Activated T-helper 2 cell treated with anti-CD3 and anti-CD28 coated beads, Interferon-gamma antibody, Interleukin-2, Interleukin-4, amounts not matched to agents 10 μg/mL and 5 μg/mL and 100 μg/mL, durations not matched to agents 14 hours and 24 hours and 36 hours (primary cell): ENCODE measurements around the gene ARL6IP1. TPM values are rescaled to one million over a fixed set of nuclear protein-coding genes. Genes with fewer than 3 reads are reported as not detected.
A peak's percentile ranks its signal among the peaks of the same experiment; 100 is the strongest.

Experiments
- DNase-seq: peaks from one replicate; pipeline ENCODE4 v3.0.0; 2021; ENCODE audit warnings: low spot score
- H3K27ac Mint-ChIP-seq: one replicate; pipeline ENCODE4 v1.8.0; 2021; ENCODE audit warnings: mixed read lengths
- H3K27me3 Mint-ChIP-seq: one replicate; pipeline ENCODE4 v1.8.0; 2021; ENCODE audit warnings: low read depth, mixed read lengths
- H3K36me3 Mint-ChIP-seq: one replicate; pipeline ENCODE4 v1.8.0; 2021; ENCODE audit warnings: low read depth, mixed read lengths
- H3K4me1 Mint-ChIP-seq: one replicate; pipeline ENCODE4 v1.8.0; 2021; ENCODE audit warnings: low read depth, mixed read lengths
- H3K4me3 Mint-ChIP-seq: one replicate; pipeline ENCODE4 v1.8.0; 2021; ENCODE audit warnings: low read depth, mild to moderate bottlenecking, moderate library complexity, mixed read lengths
- H3K9me3 Mint-ChIP-seq: one replicate; pipeline ENCODE4 v1.8.0; 2021; ENCODE audit warnings: mixed read lengths
- intact Hi-C: fragments of 100-400 bp; cut with micrococcal nuclease; formaldehyde crosslinking; loops from one replicate; pipeline ENCODE4 v1.15.1; 2023
- total RNA-seq: library from RNA; stranded (reverse); gene quantifications from 2 replicates; pipeline ENCODE4 v1.2.3, GENCODE V29; 2022

The ARL6IP1 gene
- total RNA-seq, 1 donor from 2014 or later, result 112 TPM

DNA sequence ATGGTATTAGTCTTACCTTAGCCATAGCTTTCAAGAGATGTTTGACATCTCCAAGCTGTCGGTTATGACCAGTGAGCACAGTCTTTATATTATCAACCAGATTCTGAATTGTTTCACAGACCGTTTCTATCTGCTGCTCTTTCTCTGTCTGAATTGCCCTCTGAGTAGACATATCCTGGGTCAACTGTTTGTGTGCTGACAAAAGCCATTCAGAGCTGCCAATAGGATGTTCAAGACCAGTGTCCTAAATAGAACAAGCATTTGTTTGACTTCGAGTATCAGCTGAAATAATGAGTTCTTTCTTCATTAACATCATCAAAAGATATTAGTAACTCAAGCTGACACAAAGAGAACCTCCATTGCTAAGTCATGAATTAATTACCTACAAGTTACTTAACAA lies 14.9 kb upstream of the ARL6IP1 start:
- Mint-ChIP-seq H3K27me3 (no peaks in the 10 kb centered on the region), H3K36me3 (peaks cover 67% of the 10 kb centered on the region)

DNA sequence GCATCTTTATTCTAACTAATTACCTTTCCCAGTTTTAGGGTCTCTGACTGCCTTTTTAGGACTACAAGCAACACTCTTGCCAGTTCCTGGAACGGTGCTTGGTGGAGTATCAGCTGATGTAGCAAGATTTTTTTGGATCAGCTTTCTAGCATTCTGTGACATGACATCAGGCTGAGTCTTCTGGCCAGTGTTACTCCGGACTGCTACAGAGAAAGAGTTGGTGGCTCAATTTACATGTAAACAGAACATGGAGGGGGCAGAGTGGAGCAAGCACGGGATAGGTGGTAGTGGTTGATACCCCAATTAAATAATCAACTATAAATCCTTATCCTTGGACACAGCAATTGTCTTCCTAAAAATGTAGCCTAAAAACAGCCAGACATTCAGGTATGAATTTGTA lies 10.6 kb upstream of the ARL6IP1 start:
- Mint-ChIP-seq H3K27ac (no peak overlapping the region), H3K9me3 (no peaks in the 10 kb centered on the region), H3K36me3 (peaks cover 77% of the 10 kb centered on the region), H3K27me3 (no peaks in the 10 kb centered on the region), H3K4me1 (peaks cover under 1% of the 10 kb centered on the region), H3K4me3 (no peak overlapping the region)
- intact Hi-C loops, result no loop called here
- DNase-seq, result no peak

More for the DNA sequence above, 14.9 kb upstream of the ARL6IP1 start:
- DNase-seq, result no peak
- Mint-ChIP-seq H3K4me3 (no peak overlapping the region), H3K27ac (no peak overlapping the region), H3K4me1 (peaks cover 12% of the 10 kb centered on the region), H3K9me3 (no peaks in the 10 kb centered on the region)
- intact Hi-C loops, result no loop called here

DNA sequence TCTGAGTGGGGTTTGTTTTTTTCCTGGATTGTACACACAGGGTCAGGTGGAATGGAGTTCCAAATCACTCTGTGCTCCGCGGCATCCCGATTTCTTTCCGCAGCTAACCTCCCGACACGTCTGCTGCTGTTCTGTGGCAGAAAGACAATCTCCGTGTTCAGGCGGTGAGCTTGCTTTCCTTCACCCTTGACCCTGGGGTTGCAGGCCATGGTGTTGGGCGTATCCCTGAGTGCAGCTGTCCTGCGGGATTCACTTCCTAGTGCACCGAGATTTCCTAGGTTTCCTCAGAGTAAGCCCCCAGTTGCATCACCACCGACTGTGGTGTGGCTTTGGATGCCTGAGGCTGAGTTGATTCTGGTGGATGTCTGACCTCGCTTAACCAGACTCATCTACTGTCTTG lies 7.8 kb upstream of the ARL6IP1 start:
- Mint-ChIP-seq H3K9me3 (no peaks in the 10 kb centered on the region), H3K4me1 (peaks cover 20% of the 10 kb centered on the region), H3K27ac (no peak overlapping the region), H3K4me3 (no peak overlapping the region), H3K27me3 (no peaks in the 10 kb centered on the region), H3K36me3 (peaks cover 74% of the 10 kb centered on the region)
- DNase-seq, result no peak
- intact Hi-C loops, result no loop called here

DNA sequence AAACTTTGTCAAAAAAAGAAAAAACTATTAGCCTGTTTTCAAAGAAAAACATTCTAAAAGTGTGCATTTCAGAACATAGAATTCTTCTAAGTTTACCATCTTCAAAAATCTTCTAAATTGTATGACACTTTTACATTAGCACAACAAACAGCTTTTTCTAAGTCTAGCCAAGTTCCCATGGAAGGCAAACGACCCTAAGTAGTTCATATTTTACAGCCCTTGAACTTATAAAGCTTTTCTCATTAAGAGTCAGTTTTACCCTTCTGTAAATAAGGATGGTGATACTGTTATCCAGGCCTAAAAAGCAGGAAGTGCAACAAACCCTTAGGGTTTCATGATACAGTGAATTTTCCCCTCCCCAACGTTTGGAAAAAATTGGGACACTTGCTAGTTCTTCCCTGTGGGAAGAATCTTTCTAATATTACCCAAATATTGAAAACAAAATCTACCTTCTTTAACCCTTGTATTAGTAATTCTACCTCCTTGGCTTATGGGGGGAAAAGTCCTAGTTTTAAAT lies 4.0 kb upstream of the ARL6IP1 start:
- intact Hi-C loops, result no loop called here
- Mint-ChIP-seq H3K4me1 (peaks cover 35% of the 10 kb centered on the region), H3K27me3 (no peaks in the 10 kb centered on the region), H3K27ac (no peak overlapping the region), H3K4me3 (no peak overlapping the region), H3K36me3 (peaks cover 70% of the 10 kb centered on the region), H3K9me3 (no peaks in the 10 kb centered on the region)
- DNase-seq, result no peak

DNA sequence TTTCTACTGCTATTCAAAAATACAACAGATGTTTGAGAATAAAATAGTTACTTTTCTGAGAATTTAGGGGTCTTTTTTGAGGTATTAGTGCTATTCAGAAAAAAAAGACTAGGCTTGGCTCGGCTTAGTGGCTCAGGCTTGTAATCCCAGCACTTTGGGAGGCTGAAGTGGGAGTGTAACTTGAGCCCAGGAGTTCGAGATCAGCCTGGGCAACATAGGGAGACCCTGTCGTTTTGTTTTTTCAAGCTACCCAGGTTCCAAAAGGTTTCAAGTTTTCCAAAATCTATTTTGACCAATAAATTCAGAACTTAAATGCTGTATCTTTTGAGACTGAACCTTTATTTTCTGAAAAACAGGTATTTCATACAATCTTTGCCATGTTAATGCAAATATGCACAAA lies 3.2 kb upstream of the ARL6IP1 start:
- Mint-ChIP-seq H3K36me3 (peaks cover 70% of the 10 kb centered on the region), H3K27me3 (no peaks in the 10 kb centered on the region), H3K4me1 (peaks cover 43% of the 10 kb centered on the region)

DNA sequence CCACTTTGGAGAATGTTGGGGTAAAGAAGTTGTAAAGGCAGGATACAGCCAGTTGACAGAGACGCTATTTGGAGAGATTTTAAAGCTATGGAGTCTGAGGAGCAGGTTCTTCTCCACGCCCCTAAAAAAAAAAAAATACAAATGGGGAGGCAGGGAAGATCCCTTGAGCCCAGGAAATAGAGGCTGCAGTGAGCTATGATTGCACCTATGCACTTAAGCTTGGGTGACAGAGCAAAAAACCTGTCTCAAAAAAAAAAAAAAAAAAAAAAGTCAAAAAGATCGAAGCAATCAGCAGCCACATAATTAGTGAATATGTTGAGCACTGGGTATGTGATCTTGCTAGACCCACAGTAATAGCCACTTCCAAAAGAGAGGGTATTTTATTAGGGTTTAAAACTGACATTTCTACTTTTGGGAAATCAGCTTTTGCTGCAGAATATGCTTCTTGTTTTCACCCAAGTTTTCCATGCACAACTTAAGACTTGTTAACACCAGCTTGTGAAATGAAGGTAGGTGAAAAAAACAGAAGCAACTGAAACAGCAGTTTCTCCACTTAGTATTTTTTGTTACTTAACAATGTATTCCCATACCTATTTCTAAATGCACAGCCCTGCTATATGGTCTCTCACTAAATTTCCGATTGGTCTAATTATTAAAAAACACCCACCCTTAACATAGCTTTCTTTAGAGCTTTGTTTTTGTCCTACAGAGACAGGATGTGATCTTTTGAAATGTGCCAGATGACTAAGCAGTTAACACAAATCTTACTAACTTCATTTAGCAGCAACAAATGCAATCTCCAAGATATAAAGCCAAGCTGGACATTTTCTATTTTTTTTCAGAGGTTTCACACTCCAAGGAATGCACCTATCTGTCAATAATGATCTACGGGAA lies 2.5 kb upstream of the ARL6IP1 start:
- H3K9me3 Mint-ChIP-seq, result no peaks in the 10 kb centered on the region
- peaks cover 46% of the 10 kb centered on the region for H3K4me1 Mint-ChIP-seq
- peak overlapping the region; percentile 86 for H3K27ac Mint-ChIP-seq
- peaks cover 67% of the 10 kb centered on the region for H3K36me3 Mint-ChIP-seq
- H3K27me3 Mint-ChIP-seq, result no peaks in the 10 kb centered on the region
- no peak for DNase-seq
- H3K4me3 Mint-ChIP-seq, result peak overlapping the region; percentile 38
- intact Hi-C loops, result loop anchor here (5.0 kb wide), 4 partner anchors 43 to 718 kb away; partner anchors contain the start of genes CCP110, COQ7 and GDE1

More for the DNA sequence above, 3.2 kb upstream of the ARL6IP1 start:
- intact Hi-C loops, result loop anchor here (5.0 kb wide), 4 partner anchors 43 to 718 kb away; partner anchors contain the start of genes CCP110, COQ7 and GDE1
- no peaks in the 10 kb centered on the region for H3K9me3 Mint-ChIP-seq
- peak overlapping the region; percentile 85 for H3K27ac Mint-ChIP-seq
- no peak for DNase-seq
- H3K4me3 Mint-ChIP-seq, result peak overlapping the region; percentile 24

DNA sequence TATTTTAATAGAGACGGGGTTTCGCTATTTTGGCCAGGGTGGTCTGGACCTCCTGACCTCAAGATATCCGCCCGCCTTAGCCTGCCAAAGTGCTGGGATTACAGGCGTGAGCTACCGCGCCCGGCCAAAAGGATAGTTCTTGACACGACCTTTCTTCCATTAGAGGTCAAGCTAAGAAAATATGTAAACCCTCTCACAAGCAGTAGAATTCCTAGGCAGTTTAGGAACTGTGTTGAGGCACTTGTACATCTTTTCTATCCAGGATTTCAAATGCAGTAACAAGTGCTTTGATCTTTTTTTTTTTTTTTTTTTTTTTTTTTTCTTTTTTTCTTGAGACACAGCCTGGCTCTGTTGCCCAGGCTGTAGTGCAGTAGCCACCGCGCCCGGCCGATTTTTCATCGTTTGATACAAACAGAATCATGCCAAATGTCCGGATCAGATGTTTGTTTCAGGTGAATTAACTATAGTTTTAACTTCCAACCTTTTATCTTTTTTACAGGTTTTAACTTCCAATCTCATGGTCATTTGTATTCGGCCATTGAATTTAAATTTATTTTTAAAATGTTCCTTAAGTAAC lies 1.5 kb upstream of the ARL6IP1 start:
- no peaks in the 10 kb centered on the region for H3K27me3 Mint-ChIP-seq
- H3K27ac Mint-ChIP-seq, result peak overlapping the region; percentile 86
- H3K4me3 Mint-ChIP-seq, result peak overlapping the region; percentile 93
- intact Hi-C loops, result loop anchor here (5.0 kb wide), 4 partner anchors 44 to 719 kb away; partner anchors contain the start of genes CCP110, COQ7 and GDE1
- peaks cover 51% of the 10 kb centered on the region for H3K4me1 Mint-ChIP-seq
- DNase-seq, result no peak
- no peaks in the 10 kb centered on the region for H3K9me3 Mint-ChIP-seq
- peaks cover 65% of the 10 kb centered on the region for H3K36me3 Mint-ChIP-seq

DNA sequence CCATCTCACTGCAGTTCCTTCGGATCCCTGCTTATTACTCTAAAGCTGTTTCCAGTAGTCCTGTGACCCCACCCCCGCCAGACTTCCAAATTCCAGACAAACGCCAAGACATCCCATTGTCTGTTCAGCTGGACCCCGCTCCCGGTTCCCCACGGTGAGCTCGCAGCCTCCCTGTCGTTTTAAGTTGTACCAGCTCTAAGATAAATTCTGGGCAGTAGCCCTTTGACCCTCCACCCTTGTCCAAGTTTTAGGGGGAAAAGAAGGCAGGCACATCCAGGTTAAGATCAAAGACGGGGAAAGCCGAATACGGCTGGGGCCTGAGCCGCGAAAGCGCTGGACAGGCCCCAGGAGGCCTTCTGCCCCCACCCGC lies 589 bp downstream of the ARL6IP1 start:
- intact Hi-C loops, result loop anchor here (1.0 to 5.0 kb wide), 7 partner anchors 10 to 722 kb away; partner anchors contain the start of genes CCP110, COQ7, GDE1 and RPS15A
- Mint-ChIP-seq H3K36me3 (peaks cover 66% of the 10 kb centered on the region), H3K9me3 (no peaks in the 10 kb centered on the region)

DNA sequence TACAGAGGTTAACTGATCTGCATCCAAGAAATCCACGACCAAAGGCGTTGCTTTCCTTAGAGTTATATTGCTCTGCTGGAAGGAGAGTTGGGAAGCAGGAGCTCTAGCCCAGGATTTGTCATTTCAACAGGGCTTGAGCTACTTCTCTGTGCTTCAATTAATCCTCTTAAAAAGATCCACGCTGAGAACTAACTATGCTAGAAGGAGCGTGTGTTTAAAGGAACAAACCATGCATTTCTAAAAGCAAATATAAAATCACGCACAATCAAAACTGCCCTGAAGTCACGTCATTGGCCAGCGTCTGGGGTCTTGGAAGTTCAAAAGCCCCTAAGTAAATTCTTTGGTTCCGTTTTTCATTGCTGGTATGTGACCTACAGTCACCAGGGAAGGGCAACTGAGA lies 1.1 kb downstream of the ARL6IP1 start:
- Mint-ChIP-seq H3K27me3 (no peaks in the 10 kb centered on the region), H3K4me1 (peaks cover 48% of the 10 kb centered on the region), H3K4me3 (peak overlapping the region; percentile 93), H3K9me3 (no peaks in the 10 kb centered on the region), H3K27ac (peak overlapping the region; percentile 98), H3K36me3 (peaks cover 68% of the 10 kb centered on the region)
- no peak for DNase-seq
- intact Hi-C loops, result loop anchor here (2.0 to 5.0 kb wide), 5 partner anchors 13 to 722 kb away; partner anchors contain the start of genes CCP110, COQ7 and GDE1

More for the DNA sequence above, 589 bp downstream of the ARL6IP1 start:
- Mint-ChIP-seq H3K4me1 (peaks cover 51% of the 10 kb centered on the region), H3K4me3 (peak overlapping the region; percentile 93), H3K27ac (peak overlapping the region; percentile 98), H3K27me3 (no peaks in the 10 kb centered on the region)
- DNase-seq, result no peak

DNA sequence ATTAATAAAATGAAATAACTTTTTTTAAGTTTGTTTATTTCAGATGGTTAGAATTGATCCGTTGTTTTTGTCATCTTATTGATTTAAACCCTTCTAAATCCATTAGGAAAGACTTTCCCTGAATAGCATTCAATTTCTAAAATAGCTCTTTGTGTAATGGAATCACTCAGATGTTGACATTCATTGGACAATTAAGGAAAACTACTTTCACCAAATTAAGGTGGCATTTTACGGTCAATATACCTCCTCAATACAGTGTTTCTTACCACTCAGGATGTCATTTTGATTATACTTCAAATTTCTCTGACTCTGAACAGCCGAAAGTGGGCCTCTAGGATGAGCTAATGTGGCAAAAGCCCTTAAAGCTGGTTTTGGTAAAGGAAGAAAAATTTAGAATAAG lies 1.8 kb downstream of the ARL6IP1 start:
- Mint-ChIP-seq H3K4me1 (peaks cover 45% of the 10 kb centered on the region), H3K27ac (peak overlapping the region; percentile 67), H3K36me3 (peaks cover 72% of the 10 kb centered on the region), H3K9me3 (no peaks in the 10 kb centered on the region), H3K4me3 (peak overlapping the region; percentile 93), H3K27me3 (no peaks in the 10 kb centered on the region)
- intact Hi-C loops, result no loop called here
- DNase-seq, result no peak

DNA sequence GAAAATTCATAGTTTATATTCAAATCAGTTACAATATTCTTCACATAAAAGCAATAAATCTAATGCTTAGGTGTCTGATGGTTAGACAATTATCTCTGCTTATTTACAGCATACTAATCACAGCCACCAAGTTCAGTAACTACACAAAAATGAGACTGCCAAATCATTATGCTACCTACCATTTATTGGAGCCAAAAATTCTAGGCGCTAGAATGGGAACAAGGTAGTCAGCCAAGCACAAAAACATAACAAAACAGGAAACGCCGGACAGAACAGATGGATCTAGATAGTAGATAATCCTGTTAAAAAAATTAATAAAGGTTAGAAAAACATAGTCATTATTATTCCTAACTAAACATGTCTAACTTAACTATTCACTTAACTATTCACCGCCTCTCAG lies 3.6 kb downstream of the ARL6IP1 start:
- peaks cover 40% of the 10 kb centered on the region for H3K4me1 Mint-ChIP-seq
- no peaks in the 10 kb centered on the region for H3K27me3 Mint-ChIP-seq
- DNase-seq, result no peak
- intact Hi-C loops, result no loop called here
- H3K9me3 Mint-ChIP-seq, result no peaks in the 10 kb centered on the region
- peaks cover 78% of the 10 kb centered on the region for H3K36me3 Mint-ChIP-seq
- peak overlapping the region; percentile 65 for H3K27ac Mint-ChIP-seq
- H3K4me3 Mint-ChIP-seq, result no peak overlapping the region

DNA sequence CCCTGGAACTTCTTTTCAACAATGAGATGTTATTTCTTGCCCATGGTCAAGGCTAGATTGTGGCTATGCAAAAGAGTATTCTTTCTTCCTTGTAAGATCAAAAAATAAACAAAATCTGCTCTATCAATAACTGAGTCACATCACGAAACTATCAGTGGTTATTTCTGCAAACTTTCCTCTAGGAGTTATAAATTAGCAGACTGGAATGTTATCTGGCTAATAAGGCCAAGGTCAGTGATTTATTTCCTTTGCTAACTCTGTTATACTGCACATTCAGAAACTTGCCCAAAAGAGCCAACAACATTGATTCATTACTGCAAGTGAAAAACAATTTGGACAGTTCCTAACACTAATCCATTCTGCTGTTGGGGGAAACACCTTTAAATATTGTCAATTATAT lies 5.0 kb downstream of the ARL6IP1 start:
- Mint-ChIP-seq H3K27me3 (no peaks in the 10 kb centered on the region), H3K27ac (no peak overlapping the region)
- intact Hi-C loops, result no loop called here

More for the DNA sequence above, 5.0 kb downstream of the ARL6IP1 start:
- Mint-ChIP-seq H3K36me3 (peaks cover 86% of the 10 kb centered on the region), H3K4me3 (no peak overlapping the region), H3K9me3 (no peaks in the 10 kb centered on the region), H3K4me1 (peaks cover 37% of the 10 kb centered on the region)
- DNase-seq, result no peak
